Epidermal melanocyte (primary cell): ENCODE measurements around the gene C3AR1.
"Not testable (repeated sequence)": the region's sequence is repeated elsewhere in the genome, so short reads cannot be mapped to it uniquely, and the experiment has no call there.

Experiments
- DNase-seq: peaks from one replicate; pipeline ENCODE4 v3.0.0; 2011; ENCODE audit warnings: low spot score; ENCODE audit not compliant: insufficient read length

The C3AR1 gene

GRCh38 chr12:8057839-8058238 is 8.3 kb downstream of the C3AR1 start:
- no peak for DNase-seq

- no peak for DNase-seq
Observed at GRCh38 chr12:8057306-8057705, 8.9 kb downstream of the C3AR1 start.

DNA sequence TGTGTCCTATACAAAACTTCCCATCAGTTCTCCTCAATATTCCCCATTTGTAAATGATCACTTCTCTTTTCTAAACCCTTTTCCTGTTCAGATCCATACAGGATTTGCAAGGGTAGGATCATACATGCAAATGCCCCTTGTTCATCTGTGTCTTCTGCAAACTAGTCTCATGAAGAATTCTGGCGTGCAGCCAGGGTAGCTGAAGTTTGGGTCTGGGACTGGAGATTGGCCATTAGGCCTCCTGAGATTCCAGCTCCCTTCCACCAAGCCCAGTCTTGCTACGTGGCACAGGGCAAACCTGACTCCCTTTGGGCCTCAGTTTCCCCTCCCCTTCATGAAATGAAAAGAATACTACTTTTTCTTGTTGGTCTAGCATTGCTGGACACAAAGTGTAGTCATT is 11.3 kb downstream of the C3AR1 start:
- DNase-seq: no peak

DNA sequence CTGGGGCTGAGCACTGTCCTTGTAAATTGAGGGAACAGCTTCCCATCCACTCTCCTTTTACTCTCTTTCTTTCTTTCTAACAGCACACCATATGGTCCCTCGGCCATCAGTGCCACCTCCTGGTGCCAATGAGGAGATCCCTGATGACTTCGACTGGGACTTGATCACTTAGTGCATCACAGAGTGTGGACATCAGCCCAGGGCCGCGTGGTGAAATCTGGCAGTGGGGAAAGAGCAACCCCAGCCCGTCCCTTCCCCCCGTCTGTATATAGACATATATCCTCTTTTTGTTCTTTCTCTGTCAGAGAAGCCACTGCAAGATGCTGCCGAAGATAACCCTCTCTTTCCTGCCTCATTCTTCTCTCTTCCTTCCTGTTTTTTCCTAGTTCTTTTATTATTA is 13.5 kb downstream of the C3AR1 start:
- no peak for DNase-seq

GRCh38 chr12:8050600-8051250 is 15.4 kb downstream of the C3AR1 start:
- no peak for DNase-seq

DNA sequence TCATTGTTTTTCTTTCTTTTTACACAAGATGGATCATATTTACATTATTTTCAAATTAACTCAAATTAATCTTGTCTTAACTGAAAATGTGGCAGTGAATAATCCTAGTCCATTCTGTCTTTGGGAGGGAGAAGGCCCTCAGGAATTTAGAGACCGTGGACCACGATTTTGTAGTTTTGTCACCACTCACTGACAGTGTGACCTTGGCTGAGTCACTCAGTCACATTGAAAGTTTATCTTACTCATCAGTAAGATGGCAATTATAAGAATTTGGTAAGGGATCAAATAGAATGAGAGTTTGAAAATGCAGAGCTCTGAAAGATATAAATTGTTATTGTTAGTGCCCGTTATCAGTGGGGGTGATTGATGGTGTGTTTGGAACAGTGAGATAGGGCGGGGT is 17.3 kb downstream of the C3AR1 start:
- DNase-seq: no peak

DNA sequence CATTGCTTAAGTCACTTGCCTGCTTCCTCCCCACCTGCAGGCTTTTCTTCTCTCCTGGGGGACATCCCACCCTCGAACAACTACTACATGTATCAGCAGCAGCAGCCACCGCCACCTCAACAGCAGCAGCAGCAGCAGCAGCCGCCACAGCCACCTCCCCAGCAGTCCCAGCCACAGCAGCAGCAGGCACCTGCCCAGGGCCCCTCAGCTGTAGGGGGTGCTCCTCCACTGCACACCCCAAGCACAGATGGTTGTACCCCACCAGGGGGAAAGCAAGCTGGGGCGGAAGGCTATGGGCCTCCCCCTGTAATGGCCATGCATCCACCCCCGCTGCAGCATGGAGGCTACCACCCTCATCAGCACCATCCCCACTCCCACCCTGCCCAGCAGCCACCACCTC is 18.3 kb downstream of the C3AR1 start:
- no peak for DNase-seq

DNA sequence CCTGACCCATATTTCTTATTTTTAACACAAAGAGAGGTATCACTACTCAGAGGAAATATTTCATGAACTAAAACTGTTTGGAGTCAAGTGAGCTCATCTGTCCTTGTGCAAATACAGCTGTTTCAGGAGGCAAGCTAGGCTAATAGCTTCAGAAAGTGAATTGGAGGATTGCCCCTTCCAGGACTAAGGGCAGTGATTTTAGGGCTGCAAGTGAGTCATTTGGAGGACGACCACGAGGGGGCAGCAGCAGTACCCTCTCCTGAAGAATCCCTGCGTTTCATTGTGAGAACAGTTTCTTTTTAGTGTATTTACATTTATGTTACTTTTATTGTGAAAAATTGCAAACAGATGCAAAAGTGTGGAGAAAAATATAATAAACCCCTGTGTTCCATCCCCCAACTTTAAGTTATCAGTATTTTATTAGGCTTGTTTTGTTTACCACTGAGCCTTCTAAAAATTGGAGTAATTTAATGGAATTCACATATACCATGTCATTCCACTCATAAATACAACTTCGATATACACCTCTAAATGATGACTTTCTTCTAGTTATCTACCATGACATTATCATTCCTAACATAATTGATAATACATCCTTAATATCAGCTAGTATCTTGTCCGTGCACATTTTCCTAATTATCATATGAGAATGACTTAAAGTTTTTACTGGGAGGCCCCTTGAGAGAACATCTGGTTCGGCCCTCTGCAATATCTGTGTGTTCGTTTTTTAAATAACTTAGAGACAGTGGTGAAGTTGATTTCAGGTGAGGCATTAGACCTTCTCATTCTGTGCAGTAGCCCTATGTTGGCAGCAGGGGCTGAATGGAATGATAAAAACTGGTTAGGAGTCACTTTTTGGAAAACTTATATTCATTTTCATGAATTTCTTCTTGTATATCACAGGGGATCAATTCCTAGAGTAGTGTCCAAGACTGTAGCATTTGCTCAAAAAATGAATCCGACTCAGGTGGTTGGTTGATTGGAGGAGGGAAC is 19.9 kb downstream of the C3AR1 start:
- peak; percentile 87 for DNase-seq

- no peak for DNase-seq
Observed at GRCh38 chr12:8040791-8041190, 25.4 kb downstream of the C3AR1 start.

GRCh38 chr12:8038659-8039114 is 27.5 kb downstream of the C3AR1 start:
- DNase-seq: no peak

- no peak for DNase-seq
Observed at GRCh38 chr12:8037947-8038346, 28.2 kb downstream of the C3AR1 start.

DNA sequence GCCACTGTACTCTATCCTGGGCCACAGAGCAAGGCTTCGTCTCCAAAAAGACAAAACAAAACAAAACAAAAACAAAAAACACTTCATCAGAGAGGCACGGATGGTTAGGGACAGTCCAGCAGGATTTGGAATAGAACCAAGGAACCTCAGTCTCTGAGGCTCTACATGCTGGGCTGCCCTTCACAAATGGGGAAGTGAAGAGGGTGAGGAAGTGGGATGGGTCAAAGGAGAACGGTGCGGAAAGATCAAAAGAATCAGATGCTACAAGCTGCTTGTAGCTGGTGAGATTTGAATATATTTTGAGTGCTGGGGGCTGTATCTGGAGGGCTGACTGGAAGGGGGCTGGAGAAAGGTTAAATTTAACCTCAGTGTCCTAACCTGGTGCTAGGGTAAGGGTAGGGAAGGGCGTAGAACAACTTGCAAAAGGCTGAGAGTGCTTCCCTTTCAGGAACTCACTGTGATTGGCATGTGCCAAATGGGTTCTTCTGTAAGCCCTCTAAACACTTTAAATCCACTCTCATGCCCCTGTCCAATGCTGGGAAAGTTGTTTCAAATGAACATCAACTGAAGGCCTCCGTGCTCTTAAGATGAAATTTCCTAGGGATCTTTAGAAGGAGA is 29.0 kb downstream of the C3AR1 start:
- no peak for DNase-seq

GRCh38 chr12:8036346-8036745 is 29.8 kb downstream of the C3AR1 start:
- no peak for DNase-seq

GRCh38 chr12:8035440-8036010 is 30.6 kb downstream of the C3AR1 start:
- no peak for DNase-seq

DNA sequence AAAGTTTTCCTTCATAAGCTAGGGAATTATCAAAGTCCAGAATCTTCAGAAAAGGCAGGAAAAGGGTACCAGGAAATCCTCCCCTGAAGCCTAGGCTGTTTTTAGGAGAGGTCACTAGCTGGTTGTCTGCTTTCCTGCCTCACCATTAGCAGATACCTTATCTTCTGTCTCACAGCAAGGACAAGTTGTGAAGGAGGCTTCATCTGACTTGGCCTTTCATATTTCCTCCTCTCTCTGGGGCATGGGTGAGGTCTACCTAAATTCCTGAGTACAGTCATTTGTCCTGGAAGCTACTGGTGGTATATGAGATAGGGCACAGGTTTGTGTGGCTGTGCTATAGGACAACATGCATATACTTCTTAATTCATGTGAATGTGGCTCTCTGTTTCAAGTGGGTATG is 31.4 kb downstream of the C3AR1 start:
- no peak for DNase-seq

GRCh38 chr12:8033153-8034044 is 32.8 kb downstream of the C3AR1 start:
- peak; percentile 70 for DNase-seq

GRCh38 chr12:8032242-8033152 is 33.7 kb downstream of the C3AR1 start, which contains the start of gene FOXJ2:
TSS of gene FOXJ2 (plus strand) at chr12:8032716. CDS start at chr12:8039833, 7,117 bp downstream.
- DNase-seq: peak; percentile 33

DNA sequence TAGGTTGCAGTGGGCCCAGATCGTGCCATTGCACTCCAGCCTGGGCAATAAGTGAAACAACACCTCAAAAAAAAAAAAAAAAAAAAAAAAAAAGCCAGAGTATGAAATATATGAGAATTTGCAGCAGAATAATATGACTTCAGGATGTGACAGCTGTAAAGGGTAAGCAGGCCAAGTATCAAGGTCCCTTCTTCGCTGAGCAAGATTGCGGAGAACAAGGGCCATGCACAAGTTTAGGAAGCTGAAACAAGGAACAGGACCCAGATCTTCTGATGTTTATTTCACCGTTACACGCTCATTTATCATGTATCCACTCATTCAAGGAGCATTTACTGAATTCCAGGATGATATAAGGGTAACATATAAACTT is 34.3 kb downstream of the C3AR1 start:
- DNase-seq: no peak

DNA sequence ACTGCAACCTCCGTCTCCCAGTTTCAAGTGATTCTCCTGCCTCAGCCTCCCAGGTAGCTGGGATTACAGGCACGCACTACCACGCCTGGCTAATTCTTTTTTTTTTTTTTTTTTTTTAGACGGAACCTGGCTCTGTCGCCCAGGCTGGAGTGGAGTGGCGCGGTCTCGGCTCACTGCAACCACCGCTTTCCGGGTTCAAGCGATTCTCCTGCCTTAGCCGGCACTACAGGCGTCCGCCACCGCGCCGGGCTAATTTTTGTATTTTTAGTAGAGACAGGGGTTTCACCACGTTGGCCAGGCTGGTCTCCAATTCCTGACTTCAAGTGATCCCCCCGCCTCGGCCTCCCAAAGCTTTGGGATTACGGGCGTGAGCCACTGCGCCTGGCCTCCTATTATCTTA is 35.1 kb downstream of the C3AR1 start:
- DNase-seq: not testable (repeated sequence)

DNA sequence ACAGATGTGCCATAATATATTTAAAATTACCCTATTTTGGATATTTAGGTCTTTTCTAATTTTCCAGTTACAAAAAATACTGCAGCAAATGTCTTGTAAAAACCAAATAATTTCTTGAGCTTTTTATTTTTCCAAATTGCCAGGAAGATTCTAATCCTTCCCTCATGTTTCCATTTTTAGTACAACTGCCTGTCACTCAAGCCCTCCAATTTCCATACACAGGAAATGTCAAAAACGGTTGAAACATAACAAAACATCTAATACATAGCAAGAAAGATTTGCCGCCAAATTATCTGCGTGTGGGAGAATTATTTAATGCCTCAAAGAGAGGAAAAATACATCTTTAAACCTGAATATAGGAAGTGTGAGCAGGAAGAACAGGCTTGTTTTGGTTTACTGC is 36.0 kb downstream of the C3AR1 start:
- DNase-seq: no peak
